Astrocyte (in vitro differentiated cells and primary cell): Measurements from ENCODE around the gene IFNLR1. TPM values are rescaled to one million over a fixed set of nuclear protein-coding genes. Genes with fewer than 3 reads are reported as not detected.

Source experiments
- DNase-seq: peaks from one replicate; pipeline ENCODE4 v3.0.0-alpha.2; 2010; ENCODE audit warnings: low read depth
- FAIRE-seq: peaks from 2 replicates; lab custom pipeline; 2011; peaks lifted over from hg19 to GRCh38; lab: Jason Lieb, UNC
- H2AFZ ChIP-seq: 2 replicates; pipeline ENCODE4 v1.6.0; 2012; ENCODE audit warnings: low read depth, low read length, inconsistent platforms
- H3K27ac ChIP-seq: 2 replicates; pipeline ENCODE4 v1.5.1; 2011; ENCODE audit warnings: low read depth, low read length, inconsistent platforms
- H3K27me3 ChIP-seq: 2 replicates; pipeline ENCODE4 v1.6.0; 2011; ENCODE audit warnings: low read length, inconsistent platforms; ENCODE audit not compliant: insufficient read depth
- H3K36me3 ChIP-seq: 2 replicates; pipeline ENCODE4 v1.5.1; 2011; ENCODE audit warnings: low read length, inconsistent platforms; ENCODE audit not compliant: insufficient read depth
- H3K4me1 ChIP-seq: 2 replicates; pipeline ENCODE4 v1.5.1; 2011; ENCODE audit warnings: low read length, inconsistent platforms; ENCODE audit not compliant: insufficient read depth
- H3K4me2 ChIP-seq: 2 replicates; pipeline ENCODE4 v1.6.0; 2012; ENCODE audit warnings: low read length, inconsistent platforms
- H3K4me3 ChIP-seq: 2 replicates; pipeline ENCODE4 v1.5.1; 2011; ENCODE audit warnings: low read depth, mild to moderate bottlenecking, low read length, inconsistent platforms; ENCODE audit not compliant: insufficient read depth
- H3K79me2 ChIP-seq: 2 replicates; pipeline ENCODE4 v1.6.0; 2012; ENCODE audit warnings: mild to moderate bottlenecking, low read length, inconsistent platforms; ENCODE audit not compliant: insufficient read depth
- H3K9ac ChIP-seq: 2 replicates; pipeline ENCODE4 v1.6.0; 2012; ENCODE audit warnings: mild to moderate bottlenecking, low read length, inconsistent platforms
- H3K9me3 ChIP-seq: 2 replicates; pipeline ENCODE4 v1.5.1; 2012; ENCODE audit warnings: low read depth, mild to moderate bottlenecking, low read length, inconsistent platforms; ENCODE audit not compliant: insufficient read depth
- H4K20me1 ChIP-seq: 2 replicates; pipeline ENCODE4 v1.6.0; 2012; ENCODE audit warnings: low read length, inconsistent platforms; ENCODE audit not compliant: insufficient read depth
- H3K27ac Mint-ChIP-seq: one replicate; pipeline ENCODE4 v1.8.0; 2021; ENCODE audit warnings: mild to moderate bottlenecking, mixed read lengths; ENCODE audit not compliant: unreplicated experiment
- H3K27me3 Mint-ChIP-seq: one replicate; pipeline ENCODE4 v1.8.0; 2021; ENCODE audit warnings: low read depth, mixed read lengths; ENCODE audit not compliant: unreplicated experiment
- H3K36me3 Mint-ChIP-seq: one replicate; pipeline ENCODE4 v1.8.0; 2021; ENCODE audit warnings: low read depth, mixed read lengths; ENCODE audit not compliant: unreplicated experiment
- H3K4me1 Mint-ChIP-seq: one replicate; pipeline ENCODE4 v1.8.0; 2021; ENCODE audit warnings: low read depth, mixed read lengths; ENCODE audit not compliant: unreplicated experiment
- H3K4me3 Mint-ChIP-seq: one replicate; pipeline ENCODE4 v1.8.0; 2021; ENCODE audit warnings: mild to moderate bottlenecking, moderate library complexity, mixed read lengths; ENCODE audit not compliant: unreplicated experiment
- H3K9me3 Mint-ChIP-seq: one replicate; pipeline ENCODE4 v1.8.0; 2021; ENCODE audit warnings: mild to moderate bottlenecking, mixed read lengths; ENCODE audit not compliant: unreplicated experiment
- CTCF ChIP-seq: IDR thresholded peaks from 2 replicates; pipeline ENCODE4 v1.5.1; 2011; ENCODE audit warnings: low read depth, mild to moderate bottlenecking, inconsistent platforms, low read length, moderate library complexity; ENCODE audit not compliant: insufficient read depth
- EZH2 ChIP-seq: IDR thresholded peaks from 2 replicates; pipeline ENCODE4 v1.6.1; 2012; ENCODE audit warnings: mild to moderate bottlenecking, low read length, inconsistent platforms; ENCODE audit not compliant: insufficient read depth
- total RNA-seq: library from RNA; stranded (reverse); gene quantifications from 2 replicates; pipeline ENCODE4 v1.2.1, GENCODE V29; 2021

Gene IFNLR1
- total RNA-seq, 1 donor from 2014 or later: 1.5 TPM

GRCh38 chr1:24125456-24125855 is 61.6 kb downstream of the IFNLR1 start:
- Mint-ChIP-seq H3K4me1 (peaks cover 4% of the 10 kb centered on the region), H3K27ac (no peak overlapping the region)
- no peak for FAIRE-seq

GRCh38 chr1:24124980-24125379 is 62.1 kb downstream of the IFNLR1 start:
- H3K27me3 ChIP-seq: no peaks in the 10 kb centered on the region

More at GRCh38 chr1:24125456-24125855, 61.6 kb downstream of the IFNLR1 start:
- H3K36me3 Mint-ChIP-seq: no peaks in the 10 kb centered on the region
- no peaks in the 10 kb centered on the region for H3K4me1 ChIP-seq
- H3K9me3 Mint-ChIP-seq: no peaks in the 10 kb centered on the region
- no peak for DNase-seq
- no peaks in the 10 kb centered on the region for H3K9me3 ChIP-seq
- H3K27me3 ChIP-seq: no peaks in the 10 kb centered on the region
- no peak overlapping the region for H2AFZ ChIP-seq
- no peaks in the 10 kb centered on the region for H4K20me1 ChIP-seq
- H3K27me3 Mint-ChIP-seq: peaks cover 11% of the 10 kb centered on the region
- no peak overlapping the region for H3K4me2 ChIP-seq
- H3K79me2 ChIP-seq: no peaks in the 10 kb centered on the region
- no peak overlapping the region for H3K27ac ChIP-seq
- H3K4me3 ChIP-seq: no peak overlapping the region
- TF ChIP-seq CTCF: no peak
- no peak for TF ChIP-seq EZH2
- H3K4me3 Mint-ChIP-seq: no peak overlapping the region
- H3K9ac ChIP-seq: no peak overlapping the region
- no peaks in the 10 kb centered on the region for H3K36me3 ChIP-seq

More at GRCh38 chr1:24124980-24125379, 62.1 kb downstream of the IFNLR1 start:
- no peak overlapping the region for H3K4me2 ChIP-seq
- no peak overlapping the region for H2AFZ ChIP-seq
- TF ChIP-seq CTCF (no peak), EZH2 (no peak)
- H3K4me1 Mint-ChIP-seq: peaks cover 7% of the 10 kb centered on the region
- no peak overlapping the region for H3K27ac Mint-ChIP-seq
- FAIRE-seq: no peak
- H3K4me3 ChIP-seq: no peak overlapping the region
- no peaks in the 10 kb centered on the region for H3K79me2 ChIP-seq
- no peak overlapping the region for H3K4me3 Mint-ChIP-seq
- H3K36me3 ChIP-seq: no peaks in the 10 kb centered on the region
- H3K9me3 Mint-ChIP-seq: no peaks in the 10 kb centered on the region
- no peak overlapping the region for H3K27ac ChIP-seq
- H3K27me3 Mint-ChIP-seq: peaks cover 11% of the 10 kb centered on the region
- no peaks in the 10 kb centered on the region for H3K9me3 ChIP-seq
- H3K4me1 ChIP-seq: no peaks in the 10 kb centered on the region
- no peaks in the 10 kb centered on the region for H3K36me3 Mint-ChIP-seq
- no peak overlapping the region for H3K9ac ChIP-seq
- no peak for DNase-seq
- no peaks in the 10 kb centered on the region for H4K20me1 ChIP-seq
